NT2/D1 (cell line): ENCODE results near the gene CLDN8.

Experiments used
- DNase-seq: peaks from one replicate; pipeline ENCODE4 v3.0.0-alpha.2; 2011; ENCODE audit warnings: low read depth, low spot score
- H3K27me3 ChIP-seq: 2 replicates; pipeline ENCODE4 v1.6.0; 2011; ENCODE audit warnings: mild to moderate bottlenecking; ENCODE audit not compliant: insufficient read length, insufficient read depth
- H3K36me3 ChIP-seq: 2 replicates; pipeline ENCODE4 v1.6.1; 2011; ENCODE audit warnings: mild to moderate bottlenecking, low read length, mixed read lengths; ENCODE audit not compliant: insufficient read depth, insufficient read length
- H3K4me1 ChIP-seq: 2 replicates; pipeline ENCODE4 v1.5.1; 2011; ENCODE audit not compliant: insufficient read depth, insufficient read length
- H3K4me3 ChIP-seq: 2 replicates; pipeline ENCODE4 v1.5.1; 2011; ENCODE audit warnings: low read depth; ENCODE audit not compliant: insufficient read length
- H3K9ac ChIP-seq: 2 replicates; pipeline ENCODE4 v1.6.0; 2011; ENCODE audit warnings: low read depth; ENCODE audit not compliant: insufficient read length
- H3K9me3 ChIP-seq: 2 replicates; pipeline ENCODE4 v1.5.1; 2011; ENCODE audit warnings: mild to moderate bottlenecking, low read length; ENCODE audit not compliant: insufficient read depth
- SUZ12 ChIP-seq: IDR thresholded peaks from 2 replicates; pipeline ENCODE4 v1.6.1; 2011; ENCODE audit not compliant: insufficient read length, insufficient read depth; ENCODE audit errors: extremely low read depth
- YY1 ChIP-seq: IDR thresholded peaks from 2 replicates; pipeline ENCODE4 v1.6.1; 2011; ENCODE audit not compliant: insufficient read length, insufficient read depth
- ZNF274 ChIP-seq: IDR thresholded peaks from 2 replicates; pipeline ENCODE4 v1.6.1; 2011; ENCODE audit warnings: mild to moderate bottlenecking, low read depth, low read length

Gene CLDN8

GRCh38 chr21:30227633-30228404, 11.9 kb upstream of the CLDN8 start:
- Histone ChIP-seq H3K27me3 (no peaks in the 10 kb centered on the region), H3K9ac (no peak overlapping the region), H3K4me3 (no peak overlapping the region), H3K36me3 (no peaks in the 10 kb centered on the region), H3K9me3 (no peaks in the 10 kb centered on the region), H3K4me1 (no peaks in the 10 kb centered on the region)
- TF ChIP-seq YY1 (no peak), ZNF274 (no peak), SUZ12 (no peak)
- DNase-seq, result no peak

GRCh38 chr21:30227128-30227527, 11.2 kb upstream of the CLDN8 start:
- no peak overlapping the region for H3K4me3 ChIP-seq
- no peak overlapping the region for H3K9ac ChIP-seq
- DNase-seq, result no peak
- H3K27me3 ChIP-seq, result no peaks in the 10 kb centered on the region
- TF ChIP-seq SUZ12 (no peak), ZNF274 (no peak), YY1 (no peak)
- H3K4me1 ChIP-seq, result no peaks in the 10 kb centered on the region
- no peaks in the 10 kb centered on the region for H3K36me3 ChIP-seq
- H3K9me3 ChIP-seq, result no peaks in the 10 kb centered on the region

- no peak overlapping the region for H3K9ac ChIP-seq
- H3K27me3 ChIP-seq, result no peaks in the 10 kb centered on the region
- no peak overlapping the region for H3K4me3 ChIP-seq
- no peak for DNase-seq
- no peaks in the 10 kb centered on the region for H3K9me3 ChIP-seq
- no peaks in the 10 kb centered on the region for H3K4me1 ChIP-seq
- no peaks in the 10 kb centered on the region for H3K36me3 ChIP-seq
- TF ChIP-seq YY1, result no peak
- no peak for TF ChIP-seq SUZ12
- no peak for TF ChIP-seq ZNF274
Measured at GRCh38 chr21:30223596-30223995, 7.7 kb upstream of the CLDN8 start.

- no peak overlapping the region for H3K9ac ChIP-seq
- no peaks in the 10 kb centered on the region for H3K36me3 ChIP-seq
- H3K27me3 ChIP-seq, result no peaks in the 10 kb centered on the region
- H3K4me3 ChIP-seq, result no peak overlapping the region
- no peaks in the 10 kb centered on the region for H3K9me3 ChIP-seq
- no peaks in the 10 kb centered on the region for H3K4me1 ChIP-seq
- no peak for TF ChIP-seq YY1
- TF ChIP-seq SUZ12, result no peak
- TF ChIP-seq ZNF274, result no peak
- DNase-seq, result no peak
Measured at GRCh38 chr21:30222724-30223123, 6.8 kb upstream of the CLDN8 start.

GRCh38 chr21:30211071-30211470, 4.8 kb downstream of the CLDN8 start:
- H3K36me3 ChIP-seq, result no peaks in the 10 kb centered on the region
- TF ChIP-seq SUZ12 (no peak), YY1 (no peak), ZNF274 (no peak)
- no peak overlapping the region for H3K4me3 ChIP-seq
- H3K4me1 ChIP-seq, result no peaks in the 10 kb centered on the region
- no peak overlapping the region for H3K9ac ChIP-seq
- no peaks in the 10 kb centered on the region for H3K9me3 ChIP-seq
- no peaks in the 10 kb centered on the region for H3K27me3 ChIP-seq
- DNase-seq, result no peak

GRCh38 chr21:30209601-30210000, 6.3 kb downstream of the CLDN8 start:
- H3K4me3 ChIP-seq, result no peak overlapping the region
- H3K9me3 ChIP-seq, result no peaks in the 10 kb centered on the region
- no peak for TF ChIP-seq SUZ12
- TF ChIP-seq ZNF274, result no peak
- TF ChIP-seq YY1, result no peak
- H3K36me3 ChIP-seq, result no peaks in the 10 kb centered on the region
- H3K27me3 ChIP-seq, result no peaks in the 10 kb centered on the region
- no peak for DNase-seq
- no peak overlapping the region for H3K9ac ChIP-seq
- H3K4me1 ChIP-seq, result no peaks in the 10 kb centered on the region

- no peaks in the 10 kb centered on the region for H3K4me1 ChIP-seq
- H3K27me3 ChIP-seq, result no peaks in the 10 kb centered on the region
- no peak overlapping the region for H3K9ac ChIP-seq
- H3K36me3 ChIP-seq, result no peaks in the 10 kb centered on the region
- H3K9me3 ChIP-seq, result no peaks in the 10 kb centered on the region
- TF ChIP-seq YY1, result no peak
- no peak for TF ChIP-seq SUZ12
- no peak for TF ChIP-seq ZNF274
- H3K4me3 ChIP-seq, result no peak overlapping the region
- no peak for DNase-seq
Measured at GRCh38 chr21:30207252-30207579, 8.7 kb downstream of the CLDN8 start.
